H9 (cell line): ENCODE data around the gene PFKFB2. TPM values are rescaled to one million over a fixed set of nuclear protein-coding genes. Genes with fewer than 3 reads are reported as not detected.

ENCODE experiments used
- DNase-seq: peaks from one replicate; pipeline ENCODE4 v3.0.0-alpha.2; 2017
- H2AFZ ChIP-seq: one replicate; pipeline ENCODE4 v1.6.1; 2013; ENCODE audit warnings: mild to moderate bottlenecking, low read length, control low read depth, moderate library complexity
- H2AK5ac ChIP-seq: 2 replicates; pipeline ENCODE4 v1.6.1; 2013; ENCODE audit warnings: low read length, control low read depth, mixed read lengths; ENCODE audit not compliant: insufficient read length
- H2BK120ac ChIP-seq: one replicate; pipeline ENCODE4 v1.6.1; 2013; ENCODE audit warnings: low read depth, mild to moderate bottlenecking, low read length, control low read depth, inconsistent platforms; ENCODE audit not compliant: poor library complexity, severe bottlenecking
- H2BK12ac ChIP-seq: 2 replicates; pipeline ENCODE4 v1.6.1; 2013; ENCODE audit warnings: low read length, control low read depth, mixed read lengths, low read depth; ENCODE audit not compliant: insufficient read length
- H2BK15ac ChIP-seq: 2 replicates; pipeline ENCODE4 v1.6.1; 2013; ENCODE audit warnings: low read depth, low read length, control low read depth
- H2BK20ac ChIP-seq: one replicate; pipeline ENCODE4 v1.6.1; 2013; ENCODE audit warnings: low read depth, mild to moderate bottlenecking, low read length, control low read depth, inconsistent platforms; ENCODE audit not compliant: poor library complexity, severe bottlenecking
- H2BK5ac ChIP-seq: 2 replicates; pipeline ENCODE4 v1.6.1; 2013; ENCODE audit warnings: low read length, control low read depth, mixed read lengths; ENCODE audit not compliant: insufficient read length
- H3K14ac ChIP-seq: 2 replicates; pipeline ENCODE4 v1.6.1; 2013; ENCODE audit warnings: low read length, control low read depth; ENCODE audit not compliant: insufficient read depth
- H3K18ac ChIP-seq: 2 replicates; pipeline ENCODE4 v1.6.1; 2013; ENCODE audit warnings: low read depth, mild to moderate bottlenecking, mixed read lengths, low read length, control low read depth; ENCODE audit not compliant: insufficient read length
- H3K23ac ChIP-seq: 2 replicates; pipeline ENCODE4 v1.6.1; 2013; ENCODE audit warnings: low read length, control low read depth, mixed read lengths, low read depth; ENCODE audit not compliant: insufficient read length
- H3K23me2 ChIP-seq: 2 replicates; pipeline ENCODE4 v1.6.1; 2013; ENCODE audit warnings: low read depth, mild to moderate bottlenecking, mixed read lengths, low read length, control low read depth; ENCODE audit not compliant: insufficient read length, poor library complexity, severe bottlenecking
- H3K27ac ChIP-seq: 2 replicates; pipeline ENCODE4 v1.5.1; 2013; ENCODE audit warnings: low read length, control low read depth, mixed read lengths, low read depth; ENCODE audit not compliant: insufficient read length
- H3K27me3 ChIP-seq: 2 replicates; pipeline ENCODE4 v1.6.1; 2013; ENCODE audit warnings: low read length, control low read depth, inconsistent platforms; ENCODE audit not compliant: insufficient read depth
- H3K4ac ChIP-seq: 2 replicates; pipeline ENCODE4 v1.6.1; 2013; ENCODE audit warnings: low read depth, mild to moderate bottlenecking, control low read depth, inconsistent platforms, low read length, moderate library complexity
- H3K4me1 ChIP-seq: 2 replicates; pipeline ENCODE4 v1.6.1; 2013; ENCODE audit warnings: low read length, control low read depth, inconsistent platforms; ENCODE audit not compliant: insufficient read depth
- H3K4me2 ChIP-seq: 2 replicates; pipeline ENCODE4 v1.6.1; 2013; ENCODE audit warnings: low read length, control low read depth, mixed read lengths; ENCODE audit not compliant: insufficient read length, insufficient read depth
- H3K56ac ChIP-seq: 2 replicates; pipeline ENCODE4 v1.6.1; 2013; ENCODE audit warnings: low read depth, mild to moderate bottlenecking, mixed read lengths, low read length, control low read depth; ENCODE audit not compliant: insufficient read length
- H3K79me1 ChIP-seq: 2 replicates; pipeline ENCODE4 v1.6.1; 2013; ENCODE audit warnings: low read depth, mild to moderate bottlenecking, moderate library complexity, low read length, control low read depth, inconsistent platforms; ENCODE audit not compliant: insufficient read depth, poor library complexity, severe bottlenecking
- H3K79me2 ChIP-seq: 2 replicates; pipeline ENCODE4 v1.6.1; 2013; ENCODE audit warnings: low read length, control low read depth, inconsistent platforms; ENCODE audit not compliant: insufficient read depth
- H3K9ac ChIP-seq: 2 replicates; pipeline ENCODE4 v1.6.1; 2013; ENCODE audit warnings: low read length, control low read depth, mixed read lengths; ENCODE audit not compliant: insufficient read length; ENCODE audit errors: extremely low read depth
- H3K9me3 ChIP-seq: one replicate; pipeline ENCODE4 v1.6.1; 2013; ENCODE audit warnings: low read depth, low read length, inconsistent platforms; ENCODE audit not compliant: control insufficient read depth
- H3T11ph ChIP-seq: one replicate; pipeline ENCODE4 v1.6.1; 2013; ENCODE audit warnings: mild to moderate bottlenecking, low read length, control low read depth, inconsistent platforms
- H4K20me1 ChIP-seq: one replicate; pipeline ENCODE4 v1.6.1; 2013; ENCODE audit not compliant: control insufficient read depth, insufficient read length, insufficient read depth
- H4K5ac ChIP-seq: 2 replicates; pipeline ENCODE4 v1.6.1; 2013; ENCODE audit warnings: low read depth, mild to moderate bottlenecking, mixed read lengths, low read length, control low read depth; ENCODE audit not compliant: insufficient read length
- H4K8ac ChIP-seq: replicated peaks from 2 replicates; pipeline ENCODE4 v1.6.1; 2013; ENCODE audit warnings: low read length, control low read depth, mixed read lengths, low read depth; ENCODE audit not compliant: insufficient read length
- H4K91ac ChIP-seq: 2 replicates; pipeline ENCODE4 v1.6.1; 2013; ENCODE audit warnings: low read depth, mild to moderate bottlenecking, moderate library complexity, mixed read lengths, low read length, control low read depth; ENCODE audit not compliant: insufficient read length
- H3K27ac Mint-ChIP-seq, 3 experiments: 2 replicates in 2 of 3; 3 replicates in 1 of 3; pipeline ENCODE4 v1.8.0; 2020 to 2021; ENCODE audit warnings: mixed read lengths in 3 of 3, mild to moderate bottlenecking in 1 of 3, moderate library complexity in 1 of 3
- H3K27me3 Mint-ChIP-seq: 2 replicates; pipeline ENCODE4 v1.8.0; 2021; ENCODE audit warnings: low read depth, mild to moderate bottlenecking, moderate library complexity, mixed read lengths
- H3K36me3 Mint-ChIP-seq, 3 experiments: 2 replicates in 2 of 3; 3 replicates in 1 of 3; pipeline ENCODE4 v1.8.0; 2020 to 2021; ENCODE audit warnings: low read depth in 3 of 3, mixed read lengths in 3 of 3; ENCODE audit not compliant: insufficient read depth in 1 of 3
- H3K4me1 Mint-ChIP-seq, 2 experiments: 2 replicates each; pipeline ENCODE4 v1.8.0; 2020; ENCODE audit warnings: mixed read lengths in 2 of 2
- H3K4me3 Mint-ChIP-seq, 2 experiments: 2 replicates in 1 of 2; 3 replicates in 1 of 2; pipeline ENCODE4 v1.8.0; 2020 to 2021; ENCODE audit warnings: mild to moderate bottlenecking in 2 of 2, mixed read lengths in 2 of 2, moderate library complexity in 1 of 2
- H3K9me3 Mint-ChIP-seq, 2 experiments: 2 replicates in 1 of 2; 3 replicates in 1 of 2; pipeline ENCODE4 v1.8.0; 2020; ENCODE audit warnings: mild to moderate bottlenecking in 2 of 2, mixed read lengths in 2 of 2, moderate library complexity in 1 of 2
- WGBS: extraction: QIAGEN DNeasy Blood & Tissue Kit; methylation state at CpG from one replicate; pipeline ENCODE4 v1.1.7; 2013; ENCODE audit warnings: missing lambda C conversion rate, low lambda C conversion rate, mixed read lengths; ENCODE audit not compliant: insufficient read length; ENCODE audit errors: extremely low coverage; 5-methylcytosine and 5-hydroxymethylcytosine counted together
- total RNA-seq: library from RNA; stranded (reverse); gene quantifications from 2 replicates; pipeline ENCODE4 v1.2.1, GENCODE V29; 2021
- TF ChIP-seq, protein P1 (sequence below): fragments of 200-600 bp; sonication (generic); conservative IDR thresholded peaks from 3 replicates; pipeline ENCODE4 v1.8.0; 2021; ENCODE audit warnings: antibody characterized with exemption, mild to moderate bottlenecking

PFKFB2 gene
- total RNA-seq, 1 experiment from 2014 or later: 14.6 TPM

DNA sequence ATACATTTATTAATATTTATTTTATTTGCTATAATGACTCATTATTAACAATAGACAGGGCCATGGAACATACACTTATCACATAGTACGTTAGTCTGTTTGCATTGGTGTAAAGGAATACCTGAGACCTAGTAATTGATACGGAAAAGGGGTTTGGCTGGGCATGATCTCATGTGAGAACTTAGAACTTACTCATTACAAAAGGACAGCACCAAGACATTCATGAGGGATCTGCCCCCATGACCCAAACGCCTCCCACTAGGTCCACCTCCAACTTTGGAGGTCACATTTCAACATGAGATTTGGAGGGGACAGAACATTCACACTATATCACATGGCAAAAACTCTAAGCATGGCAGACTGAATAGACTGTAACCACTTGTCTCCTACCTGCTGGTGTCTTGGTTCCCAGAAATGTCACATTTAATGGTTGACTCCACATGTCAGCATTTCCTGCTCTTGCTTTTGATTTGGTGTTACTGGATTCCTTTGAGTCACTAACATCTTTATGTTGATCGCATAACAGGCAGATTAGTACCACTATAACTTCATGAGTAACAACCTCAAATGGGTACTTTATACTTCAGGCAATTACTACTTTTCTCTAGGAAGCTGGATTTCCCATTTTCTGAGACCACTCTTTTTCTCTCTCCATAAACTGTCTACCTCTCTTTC, 17.1 kb upstream of the PFKFB2 start:
- Histone ChIP-seq H3K4me1 (peaks cover 9% of the 10 kb centered on the region), H2AK5ac (no peak overlapping the region), H2BK20ac (no peak overlapping the region), H3K79me2 (no peaks in the 10 kb centered on the region; the same call in 1 of the 2 replicates), H2BK5ac (no peak overlapping the region), H2BK12ac (no peak overlapping the region), H3K27me3 (no peaks in the 10 kb centered on the region), H3T11ph (no peak overlapping the region), H4K20me1 (no peaks in the 10 kb centered on the region), H4K91ac (no peak overlapping the region), H2AFZ (no peak overlapping the region), H4K8ac (no peak overlapping the region), H3K14ac (no peak overlapping the region), H2BK120ac (no peak overlapping the region), H3K4me2 (no peak overlapping the region), H4K5ac (no peak overlapping the region), H3K18ac (no peak overlapping the region), H3K9ac (no peak overlapping the region), H2BK15ac (no peak overlapping the region), H3K23ac (no peak overlapping the region), H3K23me2 (no peaks in the 10 kb centered on the region), H3K79me1 (no peaks in the 10 kb centered on the region), H3K27ac (no peak overlapping the region), H3K56ac (no peak overlapping the region), H3K9me3 (no peaks in the 10 kb centered on the region), H3K4ac (no peak overlapping the region)
- WGBS: no CpG with 5 or more reads among the region's 4 CpGs
- Mint-ChIP-seq H3K36me3 (no peaks in the 10 kb centered on the region), H3K9me3 (no peaks in the 10 kb centered on the region), H3K4me3 (no peak overlapping the region), H3K27ac (no peak overlapping the region), H3K27me3 (no peaks in the 10 kb centered on the region), H3K4me1 (peaks cover 29 to 32% of the 10 kb centered on the region in 2 experiments)
- no peak for DNase-seq
- TF ChIP-seq, protein P1, sequence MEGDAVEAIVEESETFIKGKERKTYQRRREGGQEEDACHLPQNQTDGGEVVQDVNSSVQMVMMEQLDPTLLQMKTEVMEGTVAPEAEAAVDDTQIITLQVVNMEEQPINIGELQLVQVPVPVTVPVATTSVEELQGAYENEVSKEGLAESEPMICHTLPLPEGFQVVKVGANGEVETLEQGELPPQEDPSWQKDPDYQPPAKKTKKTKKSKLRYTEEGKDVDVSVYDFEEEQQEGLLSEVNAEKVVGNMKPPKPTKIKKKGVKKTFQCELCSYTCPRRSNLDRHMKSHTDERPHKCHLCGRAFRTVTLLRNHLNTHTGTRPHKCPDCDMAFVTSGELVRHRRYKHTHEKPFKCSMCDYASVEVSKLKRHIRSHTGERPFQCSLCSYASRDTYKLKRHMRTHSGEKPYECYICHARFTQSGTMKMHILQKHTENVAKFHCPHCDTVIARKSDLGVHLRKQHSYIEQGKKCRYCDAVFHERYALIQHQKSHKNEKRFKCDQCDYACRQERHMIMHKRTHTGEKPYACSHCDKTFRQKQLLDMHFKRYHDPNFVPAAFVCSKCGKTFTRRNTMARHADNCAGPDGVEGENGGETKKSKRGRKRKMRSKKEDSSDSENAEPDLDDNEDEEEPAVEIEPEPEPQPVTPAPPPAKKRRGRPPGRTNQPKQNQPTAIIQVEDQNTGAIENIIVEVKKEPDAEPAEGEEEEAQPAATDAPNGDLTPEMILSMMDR: no peak
